Gastroesophageal sphincter (tissue), 3 donors: Measurements from ENCODE around the gene ZNF611.
"Not testable (repeated sequence)": the region's sequence is repeated elsewhere in the genome, so short reads cannot be mapped to it uniquely, and the experiment has no call there.

ENCODE experiments used
- POLR2A ChIP-seq, 2 donors: fragments of 450-650 bp; IDR thresholded peaks; one replicate each; pipeline ENCODE4 v1.6.1; 2017; ENCODE audit warnings: antibody characterized with exemption in 2 of 2, mild to moderate bottlenecking in 2 of 2, moderate library complexity in 1 of 2
- TF ChIP-seq, protein P1 (sequence below), 4 experiments: fragments of 200-600 bp in 2 of 4; fragments of 450-650 bp in 2 of 4; sonication (generic) in 1 of 4; IDR thresholded peaks; one replicate each; pipeline ENCODE4 v1.5.1; 2017 to 2019; ENCODE audit warnings: antibody characterized with exemption in 4 of 4, mild to moderate bottlenecking in 2 of 4, moderate library complexity in 2 of 4

DNA sequence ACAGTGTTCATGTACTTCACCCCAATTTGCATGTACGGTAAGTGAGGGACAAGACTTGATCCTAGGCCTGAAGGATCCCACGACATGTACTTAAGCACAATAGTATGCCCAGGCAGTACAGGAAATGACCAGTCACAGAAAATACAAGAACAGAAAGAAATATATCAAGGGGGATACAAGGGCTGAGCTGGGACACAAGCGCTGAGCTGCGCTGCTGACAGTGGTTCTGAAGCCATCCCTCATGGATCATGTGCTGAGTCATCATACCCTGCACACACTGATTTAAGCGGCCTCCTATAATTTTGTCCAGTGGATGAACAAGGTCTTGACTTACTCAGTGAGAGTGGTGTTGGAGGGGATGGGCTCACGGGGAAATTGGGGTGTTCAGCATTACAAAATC is 59.6 kb downstream of the ZNF611 start:
- TF ChIP-seq, protein P1, sequence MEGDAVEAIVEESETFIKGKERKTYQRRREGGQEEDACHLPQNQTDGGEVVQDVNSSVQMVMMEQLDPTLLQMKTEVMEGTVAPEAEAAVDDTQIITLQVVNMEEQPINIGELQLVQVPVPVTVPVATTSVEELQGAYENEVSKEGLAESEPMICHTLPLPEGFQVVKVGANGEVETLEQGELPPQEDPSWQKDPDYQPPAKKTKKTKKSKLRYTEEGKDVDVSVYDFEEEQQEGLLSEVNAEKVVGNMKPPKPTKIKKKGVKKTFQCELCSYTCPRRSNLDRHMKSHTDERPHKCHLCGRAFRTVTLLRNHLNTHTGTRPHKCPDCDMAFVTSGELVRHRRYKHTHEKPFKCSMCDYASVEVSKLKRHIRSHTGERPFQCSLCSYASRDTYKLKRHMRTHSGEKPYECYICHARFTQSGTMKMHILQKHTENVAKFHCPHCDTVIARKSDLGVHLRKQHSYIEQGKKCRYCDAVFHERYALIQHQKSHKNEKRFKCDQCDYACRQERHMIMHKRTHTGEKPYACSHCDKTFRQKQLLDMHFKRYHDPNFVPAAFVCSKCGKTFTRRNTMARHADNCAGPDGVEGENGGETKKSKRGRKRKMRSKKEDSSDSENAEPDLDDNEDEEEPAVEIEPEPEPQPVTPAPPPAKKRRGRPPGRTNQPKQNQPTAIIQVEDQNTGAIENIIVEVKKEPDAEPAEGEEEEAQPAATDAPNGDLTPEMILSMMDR (IDR thresholded peaks at IDR 0.05), result not testable (repeated sequence)
- not testable (repeated sequence) for TF ChIP-seq POLR2A (IDR thresholded peaks at IDR 0.05)
